ENCODE measurements around the gene SLC52A3.

The SLC52A3 gene

DNA sequence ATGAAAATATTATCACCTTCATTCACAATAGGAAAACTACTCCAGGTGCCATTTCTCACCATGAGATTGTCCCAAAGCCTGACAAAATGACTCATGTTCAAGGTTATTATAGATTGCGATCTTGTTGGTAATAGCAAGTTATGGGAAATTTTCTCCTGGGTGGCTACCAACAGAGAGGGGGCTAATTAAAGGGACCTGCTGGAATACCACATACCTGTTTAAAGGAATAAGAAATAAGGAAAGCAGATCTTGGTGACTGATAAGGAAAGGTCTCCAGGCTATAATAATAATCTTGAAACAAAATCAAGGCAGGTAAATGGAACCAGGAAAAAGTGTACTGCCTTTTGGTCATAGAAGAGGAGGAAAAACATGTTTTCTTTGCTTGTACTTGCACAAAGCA is 1.4 kb downstream of the SLC52A3 start:
- Histone ChIP-seq H3K36me3 (ENCODE audit: control insufficient read depth, insufficient read depth, low read length, severe bottlenecking) (no peaks in the 10 kb centered on the region), H3K27me3 (replicated peaks; ENCODE audit: control insufficient read depth, insufficient read depth, low read length) (peaks cover 38% of the 10 kb centered on the region), H3K4me3 (ENCODE audit: low read length) (no peak overlapping the region), H3K4me1 (ENCODE audit: control insufficient read depth, insufficient read depth, low read length) (no peaks in the 10 kb centered on the region), H3K9ac (ENCODE audit: low read length) (no peak overlapping the region), H3K9me3 (ENCODE audit: control insufficient read depth, low read length) (peaks cover 6% of the 10 kb centered on the region)
- no peak for DNase-seq (ENCODE audit: low read depth)

DNA sequence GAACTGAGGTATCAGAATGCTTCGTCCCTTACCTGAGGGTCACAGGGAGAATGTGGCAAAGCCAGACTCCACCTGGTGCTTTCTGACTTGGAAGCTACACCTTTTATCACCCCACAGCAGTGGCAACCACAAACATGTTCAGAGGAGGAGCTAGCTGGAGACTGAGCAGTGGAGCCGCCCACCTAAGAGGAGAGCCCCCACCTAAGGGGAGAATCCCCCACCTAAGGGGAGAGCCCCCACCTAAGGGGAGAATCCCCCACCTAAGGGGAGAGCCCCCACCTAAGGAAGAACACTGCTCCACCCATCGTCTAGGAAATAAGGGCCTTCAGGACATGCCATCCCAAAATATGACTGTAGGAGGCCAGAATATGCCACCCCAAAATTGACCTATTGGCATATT is 4.0 kb downstream of the SLC52A3 start:
- no peak for DNase-seq (ENCODE audit: low read depth)
- Histone ChIP-seq H3K27me3 (replicated peaks; ENCODE audit: control insufficient read depth, insufficient read depth, low read length) (peaks cover 50% of the 10 kb centered on the region), H3K4me1 (ENCODE audit: control insufficient read depth, insufficient read depth, low read length) (no peaks in the 10 kb centered on the region), H3K9ac (ENCODE audit: low read length) (no peak overlapping the region), H3K36me3 (ENCODE audit: control insufficient read depth, insufficient read depth, low read length, severe bottlenecking) (no peaks in the 10 kb centered on the region), H3K4me3 (ENCODE audit: low read length) (no peak overlapping the region), H3K9me3 (ENCODE audit: control insufficient read depth, low read length) (no peaks in the 10 kb centered on the region)

DNA sequence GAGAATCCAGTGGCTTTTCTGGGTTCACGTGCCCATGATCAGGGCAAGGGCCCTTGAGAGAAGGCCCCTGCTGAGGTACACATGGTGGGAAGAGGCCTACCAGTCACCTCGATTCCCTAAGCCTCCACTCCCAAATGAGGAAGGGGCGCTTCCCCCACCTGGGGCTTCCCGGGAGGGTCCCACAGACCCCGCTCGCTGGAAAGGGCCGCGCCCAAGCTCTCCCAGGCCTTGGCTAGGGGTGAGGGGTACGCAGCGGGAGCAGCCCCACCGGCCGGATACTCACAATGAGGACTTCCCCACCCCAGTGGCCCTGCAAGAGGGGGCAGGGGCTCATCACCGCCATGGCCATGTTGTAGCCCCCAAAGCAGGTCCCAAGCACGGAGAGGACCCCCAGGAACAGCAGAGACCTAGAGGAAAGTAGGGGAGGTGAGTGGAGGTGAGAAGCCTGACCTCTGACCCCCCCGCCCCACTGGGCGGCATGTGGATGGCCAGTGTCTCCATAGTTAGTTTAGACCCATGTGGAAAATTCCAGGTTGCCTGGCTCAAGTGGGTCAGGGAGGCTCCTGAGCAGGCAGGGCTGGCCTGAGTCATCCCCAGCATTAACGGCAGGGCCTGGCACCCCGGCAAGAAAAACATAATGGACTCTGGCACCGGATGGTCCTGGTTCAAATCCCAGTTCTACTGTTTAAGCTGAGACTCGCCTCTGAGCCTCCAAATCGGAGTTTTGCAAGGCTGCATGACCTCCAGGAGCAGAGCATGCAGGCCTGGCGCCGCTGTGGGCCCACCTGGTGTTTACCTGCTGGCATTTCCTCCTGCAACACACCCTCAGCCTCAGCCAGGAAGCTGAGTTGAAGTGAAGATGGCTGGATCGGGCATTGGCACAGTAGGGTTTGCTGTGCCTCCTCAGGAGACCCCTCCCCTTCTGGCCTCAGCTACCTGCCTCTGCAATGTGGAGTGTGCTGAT is 6.6 kb downstream of the SLC52A3 start:
- peaks cover 53% of the 10 kb centered on the region for H3K27me3 ChIP-seq (replicated peaks; ENCODE audit: control insufficient read depth, insufficient read depth, low read length)
- H3K9me3 ChIP-seq (ENCODE audit: control insufficient read depth, low read length): no peaks in the 10 kb centered on the region
- H3K36me3 ChIP-seq (ENCODE audit: control insufficient read depth, insufficient read depth, low read length, severe bottlenecking): no peaks in the 10 kb centered on the region
- H3K4me3 ChIP-seq (ENCODE audit: low read length): no peak overlapping the region
- DNase-seq (ENCODE audit: low read depth): no peak
- H3K9ac ChIP-seq (ENCODE audit: low read length): no peak overlapping the region
- H3K4me1 ChIP-seq (ENCODE audit: control insufficient read depth, insufficient read depth, low read length): no peaks in the 10 kb centered on the region

GRCh38 chr20:760751-761417 is 7.4 kb downstream of the SLC52A3 start:
- Histone ChIP-seq H3K27me3 (replicated peaks; ENCODE audit: control insufficient read depth, insufficient read depth, low read length) (peaks cover 53% of the 10 kb centered on the region), H3K9ac (ENCODE audit: low read length) (no peak overlapping the region), H3K36me3 (ENCODE audit: control insufficient read depth, insufficient read depth, low read length, severe bottlenecking) (no peaks in the 10 kb centered on the region), H3K9me3 (ENCODE audit: control insufficient read depth, low read length) (no peaks in the 10 kb centered on the region), H3K4me3 (ENCODE audit: low read length) (no peak overlapping the region), H3K4me1 (ENCODE audit: control insufficient read depth, insufficient read depth, low read length) (no peaks in the 10 kb centered on the region)
- no peak for DNase-seq (ENCODE audit: low read depth)

GRCh38 chr20:757506-757905 is 10.8 kb downstream of the SLC52A3 start:
- no peak for DNase-seq (ENCODE audit: low read depth)
- Histone ChIP-seq H3K36me3 (ENCODE audit: control insufficient read depth, insufficient read depth, low read length, severe bottlenecking) (no peaks in the 10 kb centered on the region), H3K9me3 (ENCODE audit: control insufficient read depth, low read length) (no peaks in the 10 kb centered on the region), H3K4me1 (ENCODE audit: control insufficient read depth, insufficient read depth, low read length) (no peaks in the 10 kb centered on the region), H3K27me3 (replicated peaks; ENCODE audit: control insufficient read depth, insufficient read depth, low read length) (peaks cover 55% of the 10 kb centered on the region), H3K9ac (ENCODE audit: low read length) (no peak overlapping the region), H3K4me3 (ENCODE audit: low read length) (no peak overlapping the region)

DNA sequence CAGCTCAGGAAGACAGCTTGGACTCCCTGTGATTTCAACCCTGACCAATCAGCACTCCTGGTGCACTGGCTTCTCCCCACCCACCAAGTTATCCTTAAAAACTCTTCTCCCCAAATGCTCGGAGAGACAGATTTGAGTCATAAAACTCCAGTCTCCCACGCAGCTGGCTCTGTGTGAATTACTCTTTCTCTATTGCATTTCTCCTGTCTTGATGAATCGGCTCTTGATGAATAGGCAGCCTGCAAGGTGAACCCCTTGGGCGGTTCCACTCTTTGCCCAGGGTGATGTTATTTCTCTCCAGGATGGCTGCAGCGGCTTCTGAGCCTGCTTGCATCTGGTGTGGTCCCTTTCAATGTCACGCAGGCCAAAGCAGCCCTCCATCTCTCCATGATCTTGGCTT is 12.4 kb downstream of the SLC52A3 start:
- no peak overlapping the region for H3K9ac ChIP-seq (ENCODE audit: low read length)
- no peak for DNase-seq (ENCODE audit: low read depth)

GRCh38 chr20:754904-755303 is 13.4 kb downstream of the SLC52A3 start:
- Histone ChIP-seq H3K27me3 (replicated peaks; ENCODE audit: control insufficient read depth, insufficient read depth, low read length) (peaks cover 55% of the 10 kb centered on the region), H3K36me3 (ENCODE audit: control insufficient read depth, insufficient read depth, low read length, severe bottlenecking) (no peaks in the 10 kb centered on the region), H3K4me1 (ENCODE audit: control insufficient read depth, insufficient read depth, low read length) (no peaks in the 10 kb centered on the region), H3K4me3 (ENCODE audit: low read length) (no peak overlapping the region), H3K9ac (ENCODE audit: low read length) (no peak overlapping the region), H3K9me3 (ENCODE audit: control insufficient read depth, low read length) (no peaks in the 10 kb centered on the region)
- no peak for DNase-seq (ENCODE audit: low read depth)

More for the DNA sequence above, 12.4 kb downstream of the SLC52A3 start:
- Histone ChIP-seq H3K4me1 (ENCODE audit: control insufficient read depth, insufficient read depth, low read length) (no peaks in the 10 kb centered on the region), H3K9me3 (ENCODE audit: control insufficient read depth, low read length) (no peaks in the 10 kb centered on the region), H3K4me3 (ENCODE audit: low read length) (no peak overlapping the region), H3K36me3 (ENCODE audit: control insufficient read depth, insufficient read depth, low read length, severe bottlenecking) (no peaks in the 10 kb centered on the region), H3K27me3 (replicated peaks; ENCODE audit: control insufficient read depth, insufficient read depth, low read length) (peaks cover 60% of the 10 kb centered on the region)

DNA sequence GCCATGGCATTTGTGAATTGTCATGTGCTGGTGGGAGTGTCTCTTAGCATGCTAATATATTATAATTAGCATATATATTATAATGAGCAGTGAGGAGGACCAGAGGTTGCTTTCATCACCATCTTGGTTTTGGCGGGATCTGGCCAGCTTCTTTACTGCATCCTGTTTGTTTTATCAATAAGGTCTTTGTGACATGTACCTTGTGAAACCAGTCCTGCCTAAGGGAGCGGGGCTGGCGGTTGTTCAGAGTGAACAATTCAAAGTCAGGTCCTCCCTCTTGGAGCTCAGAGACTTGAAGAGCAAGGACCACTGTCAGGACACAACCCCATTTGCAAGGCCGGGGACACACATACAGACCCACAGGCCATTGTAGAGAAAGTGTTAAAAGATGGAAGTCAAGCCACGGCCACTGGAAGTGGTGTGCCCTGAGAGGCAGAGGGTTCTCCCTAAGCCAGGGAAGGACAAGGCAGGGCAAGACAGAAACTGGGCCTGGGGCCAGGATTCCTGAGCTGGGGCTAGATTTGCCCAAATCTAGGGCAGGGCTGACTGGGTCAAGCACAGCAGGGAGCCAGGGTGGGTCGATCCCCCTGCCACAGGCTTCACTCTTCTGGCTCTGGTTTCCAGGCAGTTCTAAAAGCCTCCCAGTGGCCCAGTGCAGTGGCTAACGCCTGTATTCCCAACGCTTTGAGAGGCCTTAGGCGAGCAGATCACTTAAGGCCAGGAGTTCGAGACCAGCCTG is 14.2 kb downstream of the SLC52A3 start:
- peaks cover 50% of the 10 kb centered on the region for H3K27me3 ChIP-seq (replicated peaks; ENCODE audit: control insufficient read depth, insufficient read depth, low read length)
- no peaks in the 10 kb centered on the region for H3K36me3 ChIP-seq (ENCODE audit: control insufficient read depth, insufficient read depth, low read length, severe bottlenecking)
- no peak overlapping the region for H3K9ac ChIP-seq (ENCODE audit: low read length)
- no peak overlapping the region for H3K4me3 ChIP-seq (ENCODE audit: low read length)
- no peak for DNase-seq (ENCODE audit: low read depth)
- no peaks in the 10 kb centered on the region for H3K9me3 ChIP-seq (ENCODE audit: control insufficient read depth, low read length)
- no peaks in the 10 kb centered on the region for H3K4me1 ChIP-seq (ENCODE audit: control insufficient read depth, insufficient read depth, low read length)

DNA sequence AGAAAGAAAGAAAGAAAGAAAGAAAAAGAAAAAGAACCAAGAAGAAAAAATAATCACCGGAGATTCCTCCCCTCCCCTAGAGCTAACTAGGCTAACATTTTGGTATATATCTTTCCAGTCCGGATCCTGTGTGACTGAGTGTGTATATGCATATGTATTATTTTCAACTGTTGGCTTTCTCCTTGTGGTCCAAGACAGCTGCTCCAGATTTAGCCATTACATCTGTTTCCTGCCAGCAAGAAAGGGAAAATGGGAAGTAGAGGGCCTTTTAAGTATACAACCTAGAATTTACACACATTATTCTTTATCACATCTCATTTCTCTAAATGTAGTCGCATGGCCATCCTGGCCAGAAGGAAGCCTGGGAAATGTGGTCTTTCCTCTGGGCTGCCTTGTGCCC is 15.2 kb downstream of the SLC52A3 start:
- H3K4me3 ChIP-seq (ENCODE audit: low read length): no peak overlapping the region
- H3K27me3 ChIP-seq (replicated peaks; ENCODE audit: control insufficient read depth, insufficient read depth, low read length): peaks cover 40% of the 10 kb centered on the region
- no peaks in the 10 kb centered on the region for H3K9me3 ChIP-seq (ENCODE audit: control insufficient read depth, low read length)
- H3K4me1 ChIP-seq (ENCODE audit: control insufficient read depth, insufficient read depth, low read length): no peaks in the 10 kb centered on the region
- no peaks in the 10 kb centered on the region for H3K36me3 ChIP-seq (ENCODE audit: control insufficient read depth, insufficient read depth, low read length, severe bottlenecking)
- no peak for DNase-seq (ENCODE audit: low read depth)
- H3K9ac ChIP-seq (ENCODE audit: low read length): no peak overlapping the region

GRCh38 chr20:752291-752690 is 16.0 kb downstream of the SLC52A3 start:
- Histone ChIP-seq H3K4me3 (ENCODE audit: low read length) (no peak overlapping the region), H3K9me3 (ENCODE audit: control insufficient read depth, low read length) (no peaks in the 10 kb centered on the region), H3K9ac (ENCODE audit: low read length) (no peak overlapping the region), H3K36me3 (ENCODE audit: control insufficient read depth, insufficient read depth, low read length, severe bottlenecking) (no peaks in the 10 kb centered on the region), H3K27me3 (replicated peaks; ENCODE audit: control insufficient read depth, insufficient read depth, low read length) (peaks cover 32% of the 10 kb centered on the region), H3K4me1 (ENCODE audit: control insufficient read depth, insufficient read depth, low read length) (no peaks in the 10 kb centered on the region)
- no peak for DNase-seq (ENCODE audit: low read depth)

- Histone ChIP-seq H3K9me3 (ENCODE audit: control insufficient read depth, low read length) (peaks cover under 1% of the 10 kb centered on the region), H3K27me3 (replicated peaks; ENCODE audit: control insufficient read depth, insufficient read depth, low read length) (peaks cover 30% of the 10 kb centered on the region), H3K9ac (ENCODE audit: low read length) (no peak overlapping the region), H3K36me3 (ENCODE audit: control insufficient read depth, insufficient read depth, low read length, severe bottlenecking) (no peaks in the 10 kb centered on the region), H3K4me3 (ENCODE audit: low read length) (no peak overlapping the region), H3K4me1 (ENCODE audit: control insufficient read depth, insufficient read depth, low read length) (no peaks in the 10 kb centered on the region)
- DNase-seq (ENCODE audit: low read depth): no peak
These were observed 16.5 kb downstream of the SLC52A3 start for GRCh38 chr20:751761-752160.
